Mesendoderm (in vitro differentiated cells): ENCODE measurements around the gene HMGB4.

ENCODE experiments used
- DNase-seq: peaks from one replicate; pipeline ENCODE4 v3.0.0; 2013
- H2AK5ac ChIP-seq: 2 replicates; pipeline ENCODE4 v1.6.1; 2013; ENCODE audit warnings: low read length, inconsistent platforms
- H2BK120ac ChIP-seq: 2 replicates; pipeline ENCODE4 v1.6.1; 2013; ENCODE audit warnings: low read depth, mild to moderate bottlenecking, low read length, moderate library complexity, mixed read lengths
- H2BK15ac ChIP-seq: replicated peaks from 2 replicates; pipeline ENCODE4 v1.6.1; 2013; ENCODE audit warnings: low read depth, mild to moderate bottlenecking, moderate library complexity
- H2BK5ac ChIP-seq: 2 replicates; pipeline ENCODE4 v1.6.1; 2013; ENCODE audit warnings: low read length, inconsistent platforms
- H3K18ac ChIP-seq: 2 replicates; pipeline ENCODE4 v1.6.1; 2013; ENCODE audit warnings: mild to moderate bottlenecking, low read length, mixed read lengths
- H3K23ac ChIP-seq: one replicate; pipeline ENCODE4 v1.6.1; 2013; ENCODE audit warnings: low read length
- H3K27ac ChIP-seq: 2 replicates; pipeline ENCODE4 v1.5.1; 2013; ENCODE audit warnings: low read depth, mild to moderate bottlenecking, inconsistent platforms, low read length, moderate library complexity
- H3K27me3 ChIP-seq: 2 replicates; pipeline ENCODE4 v1.6.1; 2013; ENCODE audit warnings: low read length, control low read depth, mild to moderate bottlenecking, inconsistent platforms; ENCODE audit not compliant: insufficient read depth, poor library complexity
- H3K36me3 ChIP-seq: 2 replicates; pipeline ENCODE4 v1.6.1; 2013; ENCODE audit warnings: low read length, inconsistent platforms; ENCODE audit not compliant: control insufficient read depth, insufficient read depth
- H3K4ac ChIP-seq: one replicate; pipeline ENCODE4 v1.6.1; 2013; ENCODE audit warnings: low read depth, mild to moderate bottlenecking, low read length, moderate library complexity
- H3K4me1 ChIP-seq: 2 replicates; pipeline ENCODE4 v1.6.1; 2013; ENCODE audit warnings: low read depth, low read length, inconsistent platforms; ENCODE audit not compliant: control insufficient read depth
- H3K4me2 ChIP-seq: 2 replicates; pipeline ENCODE4 v1.6.1; 2013; ENCODE audit warnings: low read length
- H3K4me3 ChIP-seq: 2 replicates; pipeline ENCODE4 v1.5.1; 2013; ENCODE audit warnings: mild to moderate bottlenecking, low read length
- H3K56ac ChIP-seq: one replicate; pipeline ENCODE4 v1.6.1; 2013; ENCODE audit warnings: low read length
- H3K79me1 ChIP-seq: 2 replicates; pipeline ENCODE4 v1.6.1; 2013; ENCODE audit warnings: low read length, inconsistent platforms
- H3K79me2 ChIP-seq: 2 replicates; pipeline ENCODE4 v1.6.1; 2013; ENCODE audit warnings: mild to moderate bottlenecking, low read length; ENCODE audit not compliant: control insufficient read depth, insufficient read depth
- H3K9ac ChIP-seq: 2 replicates; pipeline ENCODE4 v1.6.1; 2013; ENCODE audit warnings: low read length, inconsistent platforms
- H4K5ac ChIP-seq: one replicate; pipeline ENCODE4 v1.6.1; 2013; ENCODE audit warnings: low read length
- H4K8ac ChIP-seq: one replicate; pipeline ENCODE4 v1.6.1; 2013; ENCODE audit warnings: low read depth, mild to moderate bottlenecking, control low read depth, low read length, moderate library complexity
- WGBS: extraction: QIAGEN DNeasy Blood & Tissue Kit; methylation state at CpG from one replicate; pipeline ENCODE4 v1.1.7; 2013; ENCODE audit warnings: low lambda C conversion rate, missing lambda C conversion rate; ENCODE audit not compliant: insufficient coverage; ENCODE audit errors: extremely low coverage; 5-methylcytosine and 5-hydroxymethylcytosine counted together

HMGB4 gene

GRCh38 chr1:33874636-33875035, 10.8 kb downstream of the HMGB4 start:
- H4K5ac ChIP-seq = no peak overlapping the region
- no peak overlapping the region for H3K23ac ChIP-seq
- no peak for DNase-seq
- H3K4ac ChIP-seq = no peak overlapping the region
- H3K4me3 ChIP-seq = no peak overlapping the region
- no peak overlapping the region for H3K56ac ChIP-seq
- no peak overlapping the region for H2BK120ac ChIP-seq
- H3K27ac ChIP-seq = no peak overlapping the region
- H3K4me2 ChIP-seq = no peak overlapping the region
- H3K18ac ChIP-seq = no peak overlapping the region
- H4K8ac ChIP-seq = no peak overlapping the region
- WGBS = no CpG with 5 or more reads among the region's 7 CpGs
- no peaks in the 10 kb centered on the region for H3K79me2 ChIP-seq
- H3K27me3 ChIP-seq = no peaks in the 10 kb centered on the region
- no peaks in the 10 kb centered on the region for H3K79me1 ChIP-seq
- no peaks in the 10 kb centered on the region for H3K4me1 ChIP-seq
- H3K9ac ChIP-seq = no peak overlapping the region
- H2AK5ac ChIP-seq = no peak overlapping the region
- no peaks in the 10 kb centered on the region for H3K36me3 ChIP-seq
- H2BK5ac ChIP-seq = no peak overlapping the region
- H2BK15ac ChIP-seq = no peak overlapping the region

DNA sequence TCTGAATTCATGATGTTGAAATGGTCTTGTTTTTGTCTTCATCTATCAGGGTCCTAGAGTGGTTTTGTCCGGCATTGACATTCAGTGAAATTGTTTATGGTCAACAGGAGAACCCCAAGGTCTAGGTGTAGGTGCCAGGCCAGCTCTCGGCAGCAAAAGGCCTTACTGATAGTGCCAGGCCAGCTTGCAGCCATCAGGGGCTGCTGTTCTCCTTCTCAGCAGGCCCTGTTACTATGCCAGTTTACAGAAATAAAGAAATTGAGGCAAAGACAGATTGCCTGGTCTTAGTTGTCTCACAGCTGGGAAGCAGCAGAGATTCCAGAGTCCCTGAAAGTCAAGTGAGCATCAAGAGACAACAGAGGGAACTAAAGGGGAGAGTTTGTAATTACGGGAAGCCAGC, 12.0 kb downstream of the HMGB4 start:
- Histone ChIP-seq H3K4me1 (no peaks in the 10 kb centered on the region), H3K4ac (no peak overlapping the region), H4K8ac (no peak overlapping the region), H3K27me3 (no peaks in the 10 kb centered on the region), H3K27ac (no peak overlapping the region), H3K79me2 (no peaks in the 10 kb centered on the region), H3K56ac (no peak overlapping the region), H3K9ac (no peak overlapping the region), H3K4me2 (no peak overlapping the region), H3K36me3 (no peaks in the 10 kb centered on the region), H2BK15ac (no peak overlapping the region), H3K79me1 (no peaks in the 10 kb centered on the region), H4K5ac (no peak overlapping the region), H3K18ac (no peak overlapping the region), H2BK120ac (no peak overlapping the region), H3K4me3 (no peak overlapping the region), H2BK5ac (no peak overlapping the region), H3K23ac (no peak overlapping the region), H2AK5ac (no peak overlapping the region)
- no peak for DNase-seq
- WGBS = no CpG with 5 or more reads among the region's 3 CpGs

GRCh38 chr1:33876970-33877650, 13.2 kb downstream of the HMGB4 start:
- no peak overlapping the region for H4K8ac ChIP-seq
- no peaks in the 10 kb centered on the region for H3K4me1 ChIP-seq
- no peaks in the 10 kb centered on the region for H3K79me1 ChIP-seq
- no peak overlapping the region for H3K27ac ChIP-seq
- no peak overlapping the region for H2BK15ac ChIP-seq
- H3K23ac ChIP-seq = no peak overlapping the region
- H3K4me3 ChIP-seq = no peak overlapping the region
- no peak overlapping the region for H3K4me2 ChIP-seq
- no peaks in the 10 kb centered on the region for H3K79me2 ChIP-seq
- no peak for DNase-seq
- no peak overlapping the region for H4K5ac ChIP-seq
- H3K18ac ChIP-seq = no peak overlapping the region
- WGBS = no CpG with 5 or more reads among the region's 5 CpGs
- H2BK120ac ChIP-seq = no peak overlapping the region
- H3K4ac ChIP-seq = no peak overlapping the region
- H2AK5ac ChIP-seq = no peak overlapping the region
- no peaks in the 10 kb centered on the region for H3K36me3 ChIP-seq
- H2BK5ac ChIP-seq = no peak overlapping the region
- H3K9ac ChIP-seq = no peak overlapping the region
- no peak overlapping the region for H3K56ac ChIP-seq
- H3K27me3 ChIP-seq = no peaks in the 10 kb centered on the region

DNA sequence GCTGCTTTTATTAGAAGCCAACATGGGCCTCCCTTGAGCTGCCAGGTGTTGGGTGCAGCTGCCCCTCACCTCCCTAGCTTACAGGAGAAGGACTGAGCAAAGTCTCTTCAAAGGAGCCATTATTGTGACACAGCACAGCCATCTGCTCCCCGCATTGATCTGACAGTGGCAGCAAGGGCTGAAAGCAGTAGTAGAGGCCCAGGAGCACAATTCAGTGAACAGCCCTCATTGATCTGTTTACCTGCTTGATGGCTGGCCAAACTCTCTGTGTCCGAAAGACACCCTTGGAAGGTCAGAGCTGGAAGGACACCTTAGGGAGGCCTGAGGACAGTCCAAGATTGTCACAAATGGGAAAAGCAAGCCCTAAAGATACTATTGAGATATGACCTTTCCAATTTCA, 14.5 kb downstream of the HMGB4 start:
- Histone ChIP-seq H3K23ac (no peak overlapping the region), H3K36me3 (no peaks in the 10 kb centered on the region), H3K27ac (no peak overlapping the region), H3K79me2 (no peaks in the 10 kb centered on the region), H4K5ac (no peak overlapping the region), H2BK120ac (no peak overlapping the region), H3K9ac (no peak overlapping the region), H3K18ac (no peak overlapping the region), H2AK5ac (no peak overlapping the region), H3K56ac (no peak overlapping the region), H4K8ac (no peak overlapping the region), H3K4ac (no peak overlapping the region), H3K4me1 (no peaks in the 10 kb centered on the region), H3K79me1 (no peaks in the 10 kb centered on the region), H3K27me3 (no peaks in the 10 kb centered on the region), H3K4me2 (no peak overlapping the region), H2BK5ac (no peak overlapping the region), H2BK15ac (no peak overlapping the region), H3K4me3 (no peak overlapping the region)
- no CpG with 5 or more reads among the region's 2 CpGs for WGBS
- DNase-seq = no peak

- Histone ChIP-seq H2BK15ac (no peak overlapping the region), H3K9ac (no peak overlapping the region), H2BK120ac (no peak overlapping the region), H3K27me3 (no peaks in the 10 kb centered on the region), H3K56ac (no peak overlapping the region), H3K79me1 (no peaks in the 10 kb centered on the region), H3K4me3 (no peak overlapping the region), H3K27ac (no peak overlapping the region), H3K4me2 (no peak overlapping the region), H2AK5ac (no peak overlapping the region), H3K4me1 (no peaks in the 10 kb centered on the region), H4K5ac (no peak overlapping the region), H2BK5ac (no peak overlapping the region), H3K18ac (no peak overlapping the region), H3K4ac (no peak overlapping the region), H3K36me3 (no peaks in the 10 kb centered on the region), H4K8ac (no peak overlapping the region), H3K79me2 (no peaks in the 10 kb centered on the region), H3K23ac (no peak overlapping the region)
- WGBS = no CpG with 5 or more reads among the region's 2 CpGs
- DNase-seq = no peak
Measured at GRCh38 chr1:33880305-33880704, 16.4 kb downstream of the HMGB4 start.

- Histone ChIP-seq H3K79me2 (no peaks in the 10 kb centered on the region), H2BK5ac (no peak overlapping the region), H4K8ac (no peak overlapping the region), H3K4ac (no peak overlapping the region), H3K36me3 (no peaks in the 10 kb centered on the region), H3K4me1 (no peaks in the 10 kb centered on the region), H2BK120ac (no peak overlapping the region), H4K5ac (no peak overlapping the region), H3K27me3 (no peaks in the 10 kb centered on the region), H3K4me3 (no peak overlapping the region), H2BK15ac (no peak overlapping the region), H3K18ac (peak overlapping the region; percentile 8), H3K4me2 (no peak overlapping the region), H3K23ac (no peak overlapping the region), H3K27ac (no peak overlapping the region), H2AK5ac (no peak overlapping the region), H3K9ac (peak overlapping the region; percentile 8), H3K79me1 (no peaks in the 10 kb centered on the region), H3K56ac (peak overlapping the region; percentile 51)
- no peak for DNase-seq
- WGBS = no CpG with 5 or more reads among the region's 5 CpGs
Measured at GRCh38 chr1:33886496-33886895, 22.6 kb downstream of the HMGB4 start.
